GM18858 (cell line): Measurements from ENCODE around the gene ZNF790.

Experiments
- ATAC-seq: cut with Tn5 transposase; IDR thresholded peaks from one replicate; pipeline ENCODE4 v1.9.1; 2021; ENCODE audit not compliant: unreplicated experiment

ZNF790 gene

GRCh38 chr19:36772311-36773222, 65.6 kb downstream of the ZNF790 start, which contains the start of gene ZNF850:
Gene ZNF850, minus strand, starts transcription at chr19:36772807. Its CDS starts 10,201 bp downstream, at chr19:36762606.
- ATAC-seq = peak; percentile 86

GRCh38 chr19:36771261-36772231, 66.6 kb downstream of the ZNF790 start:
- ATAC-seq = no peak
